ENCODE measurements around the gene FAM53B.
"Not testable (repeated sequence)": the region's sequence is repeated elsewhere in the genome, so short reads cannot be mapped to it uniquely, and the experiment has no call there.

FAM53B gene

DNA sequence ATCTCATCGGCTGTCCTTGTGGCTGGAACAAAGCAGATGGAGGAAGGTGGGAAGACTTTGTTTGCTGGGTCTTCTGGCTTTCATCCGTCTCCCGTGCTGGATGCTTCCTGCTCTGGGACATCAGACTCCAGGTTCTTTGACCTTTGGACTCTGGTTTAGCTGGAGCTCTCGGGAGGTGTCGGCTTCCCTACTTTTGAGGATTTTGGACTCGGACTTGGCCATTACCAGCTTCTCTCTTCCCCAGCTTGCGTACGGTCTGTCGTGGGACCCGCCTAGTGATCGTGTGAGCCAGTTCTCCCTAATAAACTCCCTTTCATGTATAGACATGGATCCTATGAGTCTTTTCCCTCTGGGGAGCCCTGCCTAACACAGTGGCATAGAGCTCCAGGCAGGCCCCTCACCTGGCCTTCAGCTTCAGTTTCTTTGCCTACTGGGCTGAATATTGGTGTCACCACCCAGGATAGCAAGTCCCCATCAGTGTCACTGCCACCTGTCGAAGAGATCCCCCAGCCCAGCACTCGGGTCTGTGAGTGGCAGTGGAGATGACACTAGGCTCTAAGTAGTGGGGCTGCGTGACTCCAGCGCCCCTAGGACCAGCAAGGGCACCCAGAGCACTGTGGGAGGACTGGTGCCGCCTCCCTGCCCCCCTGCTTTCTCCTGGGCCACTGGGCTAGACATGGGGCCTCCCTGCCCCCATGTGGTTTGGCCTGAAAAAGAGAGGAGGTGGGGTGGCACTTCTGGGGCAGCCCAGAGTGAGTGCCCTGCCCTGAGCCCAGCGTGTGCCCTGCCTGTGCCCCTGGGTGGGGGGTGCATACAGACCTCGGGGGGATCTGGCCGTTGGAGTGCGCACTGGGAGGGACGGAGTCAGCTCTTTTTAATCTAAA, 147.0 kb downstream of the FAM53B start:
- DNase-seq (ENCODE audit: low read depth): no peak

DNA sequence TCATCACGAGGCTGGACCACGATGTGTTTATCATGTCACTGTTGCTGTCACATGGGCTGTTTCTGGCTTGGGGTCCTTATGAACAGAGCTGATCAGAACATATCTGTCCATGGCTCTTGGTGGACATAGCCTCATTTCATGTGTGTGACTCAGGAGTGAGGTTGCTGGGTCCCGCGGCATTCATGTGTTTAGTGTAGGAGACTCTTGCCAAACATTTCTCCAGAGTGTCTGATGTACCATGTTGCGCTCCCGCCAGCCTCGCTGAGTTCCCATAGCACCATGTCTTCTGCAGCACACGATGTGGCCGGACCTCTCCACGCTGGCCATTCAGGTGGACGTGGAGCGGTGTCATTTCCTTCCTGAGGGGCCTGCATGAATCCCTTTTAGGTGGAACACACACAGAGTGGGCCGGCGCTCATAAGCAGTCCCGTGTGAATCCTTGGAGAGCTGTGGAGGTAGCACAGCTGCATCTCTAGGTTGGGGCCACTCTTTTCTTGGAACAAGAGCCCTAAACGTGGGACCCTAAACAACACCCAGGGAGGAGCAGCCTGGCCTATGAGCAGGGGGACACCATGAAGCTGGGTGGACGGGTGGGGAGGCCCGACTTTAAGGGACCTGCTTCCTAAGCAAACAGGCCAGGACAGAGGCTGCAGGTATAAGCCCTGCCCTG, 147.9 kb downstream of the FAM53B start:
- no peak for DNase-seq (ENCODE audit: low read depth)

DNA sequence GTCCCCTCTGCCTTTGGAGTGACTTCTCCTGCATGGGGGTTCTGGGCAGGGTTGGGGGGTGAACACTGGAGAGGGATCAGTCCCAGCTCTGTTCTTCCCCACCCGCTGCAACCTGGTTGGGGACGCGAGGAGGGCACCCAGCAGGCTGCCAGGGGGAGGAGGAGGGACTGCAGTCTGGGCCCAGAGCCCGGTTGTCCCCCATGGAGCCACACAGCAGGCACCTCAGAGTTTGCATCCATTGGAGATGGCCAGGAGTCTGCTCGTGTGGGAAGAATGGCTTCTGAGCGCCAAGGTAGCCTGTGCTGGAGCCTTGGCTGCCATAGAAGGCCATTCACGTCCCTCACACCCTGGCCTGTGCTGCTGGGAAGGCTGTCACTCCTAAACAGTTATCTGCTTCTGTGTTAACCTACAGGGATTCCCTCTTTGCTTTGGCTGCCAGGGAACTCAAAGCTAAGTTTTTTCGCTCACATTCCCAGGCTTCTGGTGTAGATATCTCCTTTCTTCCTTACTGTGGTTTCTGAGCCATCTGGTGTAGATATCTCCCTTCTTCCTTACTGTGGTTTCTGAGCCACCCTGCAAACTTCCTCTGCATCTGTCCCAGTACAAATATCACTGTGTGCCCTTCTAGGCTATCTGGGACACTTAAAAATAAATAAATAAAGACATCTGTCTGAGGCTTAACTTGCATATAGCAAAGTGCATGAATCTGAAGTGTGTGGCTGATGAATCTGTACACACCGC, 148.9 kb downstream of the FAM53B start:
- no peak for DNase-seq (ENCODE audit: low read depth)

DNA sequence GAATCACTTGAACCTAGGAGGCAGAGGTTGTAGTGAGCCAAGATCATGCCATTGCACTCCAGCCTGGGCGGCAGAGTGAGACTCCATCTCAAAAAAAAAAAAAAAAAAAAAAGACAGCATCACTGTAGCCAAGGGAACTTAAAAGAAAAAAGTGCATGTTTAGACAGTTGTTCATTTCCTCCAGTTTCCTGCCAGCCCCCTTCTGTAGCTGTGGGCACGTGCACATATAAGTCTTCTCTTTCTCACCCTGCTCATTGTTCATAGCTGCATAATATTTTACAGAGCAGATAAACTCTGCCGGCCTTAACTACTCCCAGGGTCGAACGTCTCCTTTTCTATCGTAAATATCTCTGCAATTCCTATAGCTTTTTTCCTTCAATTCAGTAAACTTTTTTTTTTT, 149.9 kb downstream of the FAM53B start:
- no peak for DNase-seq (ENCODE audit: low read depth)

DNA sequence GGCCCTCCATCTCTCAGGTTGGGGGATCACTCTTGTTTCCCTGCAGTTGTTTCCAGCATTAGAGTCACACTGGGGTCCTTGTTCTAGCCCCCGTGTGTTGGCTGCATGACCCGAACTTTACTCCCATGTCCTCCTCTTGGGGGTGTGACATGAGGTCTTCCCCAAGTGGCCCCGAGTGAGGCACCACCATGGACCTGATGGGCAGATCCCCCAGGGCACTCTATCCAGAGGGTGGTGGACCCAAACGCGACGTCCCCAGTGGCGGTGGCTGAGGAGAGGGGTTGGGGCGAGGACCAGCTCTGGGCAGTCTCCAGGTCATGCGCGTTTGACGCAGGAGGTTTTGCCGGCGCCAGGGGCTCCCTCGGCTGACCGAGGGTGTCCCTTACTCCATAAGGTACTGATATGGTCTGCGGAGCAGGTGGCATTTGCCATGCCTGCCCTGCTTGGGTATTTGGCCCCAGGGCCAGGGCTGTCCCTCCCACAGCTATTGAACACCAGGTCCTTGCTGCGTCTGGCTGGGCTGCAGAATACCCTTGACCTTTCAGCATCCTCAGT, 150.7 kb downstream of the FAM53B start:
- DNase-seq (ENCODE audit: low read depth): no peak

DNA sequence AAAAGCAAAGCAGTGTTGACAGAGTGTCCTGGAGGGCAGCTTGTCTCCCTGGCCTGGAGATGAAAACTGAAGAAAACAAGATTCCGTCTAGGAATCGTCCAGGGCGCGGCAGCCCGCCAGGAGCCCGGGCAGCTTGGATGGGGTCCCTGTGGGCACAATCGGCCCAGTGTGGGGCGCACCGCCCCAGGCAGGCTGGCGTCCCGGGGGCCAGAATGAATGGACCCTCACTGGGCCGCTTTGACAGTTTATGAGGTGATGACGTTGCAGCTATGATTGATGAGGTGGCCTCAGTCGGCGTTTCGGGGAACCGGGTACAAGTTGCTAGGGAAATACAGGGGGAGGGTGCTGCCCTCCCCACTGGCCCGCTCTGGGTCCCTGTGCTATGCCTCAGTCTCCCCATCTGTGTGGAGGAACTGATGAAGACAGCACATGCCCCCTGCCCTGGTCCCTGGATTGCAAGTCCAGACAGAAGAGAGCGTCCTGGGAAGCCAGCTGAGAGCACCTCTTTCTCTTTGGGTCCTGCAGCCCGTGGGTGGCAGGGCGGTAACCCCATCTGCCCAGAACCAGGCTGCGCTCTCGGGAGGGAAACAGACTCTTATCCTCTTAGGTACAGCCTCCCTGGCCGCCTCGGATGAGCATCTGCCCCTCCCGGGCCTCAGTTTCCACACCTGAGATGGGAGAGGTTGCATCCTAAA, 151.3 kb downstream of the FAM53B start:
- DNase-seq (ENCODE audit: low read depth): no peak

DNA sequence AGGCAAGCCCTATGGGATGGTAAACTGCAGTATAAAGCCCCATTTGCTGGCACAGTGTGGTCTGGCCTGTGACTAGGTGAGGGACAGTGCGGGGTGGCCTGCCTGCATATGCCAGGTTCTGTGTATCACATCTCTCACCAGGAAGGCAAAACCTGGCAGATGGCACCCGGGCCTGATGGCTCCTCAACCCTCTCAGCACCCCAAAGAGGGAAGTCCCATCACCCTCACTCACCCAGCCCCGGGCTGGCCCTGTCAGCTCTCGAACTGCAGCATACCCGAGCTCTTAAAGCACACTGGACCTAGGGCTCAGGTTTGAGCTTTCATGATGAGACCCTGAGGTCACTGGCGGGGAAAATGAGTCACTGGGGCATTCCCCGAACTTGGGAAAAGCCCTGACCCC, 152.1 kb downstream of the FAM53B start:
- no peak for DNase-seq (ENCODE audit: low read depth)

DNA sequence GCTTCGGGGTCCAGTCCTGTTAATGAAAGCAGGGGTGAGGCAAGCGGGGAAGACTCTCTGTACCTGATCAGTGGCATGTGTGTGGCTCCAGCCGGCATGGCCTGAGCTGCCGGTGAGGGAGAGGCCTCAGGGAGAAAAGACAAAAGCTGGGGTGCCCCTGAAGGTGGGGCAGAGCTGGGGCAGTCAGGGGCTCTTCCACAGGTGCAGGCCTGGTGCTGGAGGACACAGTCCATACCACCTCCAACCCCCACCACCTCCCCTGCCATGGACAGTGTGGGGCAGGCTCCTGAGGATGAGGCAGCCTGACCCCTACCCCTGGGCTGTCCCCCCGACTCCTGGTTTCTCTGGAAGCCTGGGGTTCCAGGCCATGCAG, 153.1 kb downstream of the FAM53B start:
- no peak for DNase-seq (ENCODE audit: low read depth)

DNA sequence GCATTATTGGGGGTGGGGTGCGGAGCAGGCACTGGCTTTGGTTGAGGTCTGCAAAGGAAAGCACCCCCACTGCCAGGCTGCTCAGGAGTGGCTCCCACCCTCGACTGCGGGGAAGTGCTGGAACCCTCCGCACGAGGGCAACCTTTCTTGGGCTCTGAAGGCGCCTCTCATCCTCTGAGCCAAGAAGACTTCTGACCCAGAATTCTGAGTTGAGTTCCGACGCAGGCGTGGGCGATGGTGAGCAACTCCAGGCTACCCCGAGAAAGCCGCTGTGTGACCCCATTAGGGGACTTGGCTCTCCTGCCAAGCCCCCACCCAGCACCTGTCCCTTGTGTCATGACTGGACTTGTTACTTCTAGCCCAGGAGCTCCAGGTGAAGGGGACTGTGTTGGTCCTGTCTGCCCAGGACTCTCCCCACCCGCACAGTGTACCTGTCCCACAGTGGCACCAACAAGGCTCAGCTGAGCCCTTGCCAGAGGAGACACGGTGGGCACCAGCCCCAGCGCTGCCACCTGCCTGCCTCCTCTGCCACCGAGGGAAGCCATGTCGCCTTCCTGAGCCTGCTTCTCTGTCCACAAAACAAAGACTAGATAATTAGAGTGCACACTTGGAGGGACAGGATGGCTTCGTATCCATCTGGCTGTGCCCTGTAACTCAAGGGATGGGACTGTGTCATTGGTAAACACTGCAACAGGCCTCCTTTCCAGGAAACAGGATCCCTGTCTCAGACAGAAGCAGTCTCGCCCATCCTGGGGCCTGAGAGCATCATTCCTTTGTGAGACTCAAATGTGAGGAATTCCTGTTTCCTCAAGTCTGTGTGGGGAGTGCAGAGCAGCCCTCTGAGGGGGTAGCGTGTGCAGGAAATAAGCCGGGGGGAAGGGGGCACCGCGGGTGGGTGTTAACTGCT, 153.7 kb downstream of the FAM53B start:
- DNase-seq (ENCODE audit: low read depth): no peak

DNA sequence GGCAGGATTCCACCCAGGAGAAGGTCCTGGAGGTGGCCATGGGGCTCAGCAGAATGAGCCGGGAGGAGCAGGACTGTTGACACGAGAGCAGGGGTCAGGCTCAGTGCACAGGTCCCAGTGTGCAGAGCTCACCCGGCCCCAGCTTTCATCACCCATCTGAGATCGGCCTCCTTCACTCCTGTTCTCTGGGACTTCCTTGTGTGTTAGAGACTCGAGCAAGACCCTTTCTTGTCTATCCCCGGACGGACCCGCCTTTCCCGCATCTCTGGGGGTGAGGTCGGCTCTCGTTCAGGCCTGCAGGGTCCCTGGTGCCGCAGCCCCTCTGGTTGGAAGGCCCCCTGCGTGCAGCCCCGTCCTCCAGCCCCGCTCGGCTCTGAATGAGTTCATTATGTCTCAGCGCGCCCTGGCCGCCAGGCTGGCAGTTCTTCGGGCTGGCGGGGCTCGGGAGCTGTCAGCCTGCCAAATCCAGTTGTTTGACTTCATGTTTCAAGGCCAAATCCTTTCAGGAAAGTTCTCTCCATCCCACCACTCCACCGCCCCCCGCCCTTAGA, 154.6 kb downstream of the FAM53B start:
- no peak for DNase-seq (ENCODE audit: low read depth)

DNA sequence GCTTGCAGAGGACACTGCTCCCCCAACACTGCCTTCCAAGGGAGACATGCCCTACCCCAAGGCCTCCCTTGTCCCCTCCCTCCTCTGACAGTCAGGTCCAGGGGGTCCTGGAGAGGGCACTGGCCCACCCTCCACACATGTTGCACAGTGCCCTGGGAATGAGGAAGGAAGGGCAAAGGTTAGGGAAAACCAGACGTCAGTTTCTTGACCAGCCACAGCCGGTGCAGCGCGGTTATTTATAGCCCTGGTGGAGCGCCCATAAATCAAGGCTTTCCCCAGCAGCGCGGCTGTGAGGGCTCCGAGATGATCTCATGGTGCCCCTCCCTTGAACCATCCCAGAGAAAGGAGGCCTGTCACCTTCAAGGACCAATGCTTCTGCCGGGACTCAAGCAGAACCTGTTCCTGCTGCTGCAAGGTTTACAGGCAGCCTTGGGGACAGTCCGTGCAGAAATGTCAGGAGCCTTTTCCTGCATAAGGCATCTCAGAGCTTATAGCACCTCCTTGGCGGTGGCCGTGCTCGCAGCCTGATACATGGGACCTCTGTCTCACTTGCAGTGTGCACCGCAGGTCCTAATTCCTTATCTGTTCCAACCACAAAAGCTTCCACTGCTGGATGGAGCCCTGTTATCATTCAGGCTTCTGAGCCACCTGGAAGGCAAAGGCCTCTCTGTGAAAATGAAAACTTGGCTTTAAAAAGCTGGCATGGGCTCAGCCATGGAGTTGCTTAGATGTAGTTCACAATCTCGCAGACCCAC, 155.3 kb downstream of the FAM53B start:
- no peak for DNase-seq (ENCODE audit: low read depth)

DNA sequence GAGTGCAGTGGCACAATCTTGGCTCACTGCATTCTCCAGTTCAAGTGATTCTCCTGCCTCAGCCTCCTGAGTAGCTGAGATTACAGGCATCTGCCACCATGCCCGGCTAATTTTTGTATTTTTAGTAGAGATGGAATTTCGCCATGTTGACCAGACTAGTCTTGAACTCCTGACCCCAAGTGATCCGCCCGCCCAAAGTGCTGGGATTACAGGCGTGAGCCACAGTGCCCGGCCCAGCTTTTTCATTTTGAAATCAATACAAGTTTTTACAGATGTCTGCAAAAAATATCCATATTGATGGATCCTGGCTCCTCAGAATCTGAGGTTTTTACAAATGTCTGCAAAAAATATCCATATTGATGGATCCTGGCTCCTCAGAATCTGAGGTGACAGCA, 155.8 kb downstream of the FAM53B start:
- not testable (repeated sequence) for DNase-seq (ENCODE audit: low read depth)

DNA sequence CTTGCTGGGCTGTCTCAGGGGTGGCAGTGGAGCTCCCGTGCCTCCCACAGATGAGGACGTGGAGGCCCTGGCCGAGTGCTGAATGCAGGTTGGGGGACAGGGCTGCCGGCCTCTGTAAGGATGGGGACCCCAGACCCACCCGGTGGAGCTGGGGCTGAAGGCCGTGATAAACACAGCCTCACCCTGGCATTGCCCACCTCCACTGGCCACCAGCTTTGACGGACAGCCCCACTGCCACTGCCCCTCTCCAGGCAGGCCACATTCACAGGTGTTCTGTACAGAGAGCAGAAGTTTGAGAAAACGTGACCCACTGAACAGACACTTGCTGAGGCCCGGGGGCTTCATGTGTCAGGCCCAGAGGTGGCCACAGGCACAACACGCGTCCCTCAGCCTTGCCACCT, 156.4 kb downstream of the FAM53B start:
- no peak for DNase-seq (ENCODE audit: low read depth)

DNA sequence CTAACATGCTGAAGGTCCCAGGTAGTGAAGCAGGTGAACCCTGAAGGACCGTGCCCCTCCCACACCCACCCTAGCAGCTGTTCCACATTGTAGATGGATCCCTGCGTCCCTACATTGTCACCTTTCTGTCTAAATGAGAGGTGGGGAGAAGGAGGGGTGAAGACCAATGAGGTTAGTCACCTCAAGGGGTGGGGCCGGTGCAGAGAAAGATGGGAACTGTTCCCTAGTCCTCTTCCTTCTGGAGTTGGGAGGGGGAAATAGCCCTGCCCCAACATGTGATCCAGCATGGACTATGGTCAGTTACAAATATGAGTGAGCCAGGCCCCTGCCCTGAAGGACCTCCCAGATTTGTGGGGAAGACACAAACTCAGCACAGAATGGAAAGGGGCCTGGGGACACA, 158.0 kb downstream of the FAM53B start:
- no peak for DNase-seq (ENCODE audit: low read depth)

DNA sequence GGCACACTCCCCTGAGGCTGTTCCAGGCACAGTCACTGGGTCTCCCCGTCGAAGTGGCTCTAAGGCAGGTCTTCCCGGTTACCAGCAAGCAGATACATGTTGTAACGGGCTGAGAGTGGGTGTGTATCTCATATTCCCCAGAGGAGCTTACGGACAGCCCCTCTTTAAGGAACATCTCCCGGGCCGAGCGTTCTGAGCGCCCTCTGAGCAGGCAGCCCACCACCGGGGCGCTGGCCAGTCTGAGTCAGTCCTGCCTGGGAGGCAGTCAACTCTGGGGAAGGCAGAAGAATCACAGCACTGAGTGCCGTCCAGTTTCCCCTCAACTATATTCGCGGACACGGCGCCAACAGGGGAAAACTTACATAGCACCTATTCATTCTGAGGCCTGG, 165.2 kb downstream of the FAM53B start:
- DNase-seq (ENCODE audit: low read depth): no peak

DNA sequence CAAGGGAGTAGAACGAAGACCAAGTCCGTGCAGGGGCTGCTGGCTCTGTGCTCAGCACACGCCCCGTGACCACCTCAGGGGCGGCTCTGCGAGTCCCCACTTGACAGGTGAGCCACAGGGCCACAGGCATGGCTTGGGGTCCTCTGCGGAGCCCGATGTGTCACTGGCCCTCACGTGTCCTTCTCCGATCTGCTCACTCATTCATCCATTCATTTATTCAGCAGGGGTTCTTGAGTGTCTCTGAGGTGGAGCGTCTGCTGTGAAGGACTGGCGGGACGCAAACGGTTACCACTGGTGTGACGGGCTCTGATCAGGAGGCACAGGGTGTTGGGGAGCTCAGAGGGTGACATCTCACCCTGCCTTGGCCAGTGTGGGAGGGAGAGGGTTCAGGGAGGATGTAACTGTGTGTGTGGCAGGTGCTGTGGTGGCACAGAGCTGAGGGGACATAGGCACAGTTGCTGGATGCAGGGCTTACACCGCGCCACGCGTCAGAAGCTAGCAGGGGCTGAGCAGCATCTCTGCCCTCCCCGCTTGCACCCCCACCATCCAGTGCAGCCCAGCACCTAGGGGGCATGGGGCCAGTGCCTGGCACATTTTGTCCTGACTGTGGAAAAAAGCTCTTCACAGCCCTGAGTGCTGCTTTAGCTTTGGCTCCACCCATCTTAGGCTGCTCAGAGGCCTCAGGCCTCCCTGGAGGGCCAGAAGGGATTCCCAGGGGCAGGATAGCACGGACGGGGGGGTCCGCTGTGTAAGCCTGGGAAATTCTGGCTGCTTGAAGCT, 165.8 kb downstream of the FAM53B start:
- no peak for DNase-seq (ENCODE audit: low read depth)

DNA sequence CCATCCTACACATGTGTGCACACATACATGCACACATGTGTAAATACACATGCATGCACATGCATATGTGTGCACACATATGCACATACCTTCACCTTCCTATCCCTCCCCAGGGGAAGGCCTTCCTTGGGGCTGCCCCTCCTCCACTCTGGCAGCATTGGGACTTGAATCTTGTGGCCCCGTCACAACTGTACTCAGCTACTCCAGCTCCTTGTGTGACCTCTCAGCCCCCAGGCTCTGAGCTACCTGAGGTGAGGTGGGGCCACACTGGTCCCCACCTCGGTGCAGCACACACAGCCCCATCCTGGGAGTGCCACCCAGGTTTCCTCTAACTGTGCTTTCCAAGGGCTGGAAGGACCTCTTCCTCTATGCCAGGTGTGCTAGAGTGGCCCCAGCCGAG, 166.5 kb downstream of the FAM53B start:
- no peak for DNase-seq (ENCODE audit: low read depth)

DNA sequence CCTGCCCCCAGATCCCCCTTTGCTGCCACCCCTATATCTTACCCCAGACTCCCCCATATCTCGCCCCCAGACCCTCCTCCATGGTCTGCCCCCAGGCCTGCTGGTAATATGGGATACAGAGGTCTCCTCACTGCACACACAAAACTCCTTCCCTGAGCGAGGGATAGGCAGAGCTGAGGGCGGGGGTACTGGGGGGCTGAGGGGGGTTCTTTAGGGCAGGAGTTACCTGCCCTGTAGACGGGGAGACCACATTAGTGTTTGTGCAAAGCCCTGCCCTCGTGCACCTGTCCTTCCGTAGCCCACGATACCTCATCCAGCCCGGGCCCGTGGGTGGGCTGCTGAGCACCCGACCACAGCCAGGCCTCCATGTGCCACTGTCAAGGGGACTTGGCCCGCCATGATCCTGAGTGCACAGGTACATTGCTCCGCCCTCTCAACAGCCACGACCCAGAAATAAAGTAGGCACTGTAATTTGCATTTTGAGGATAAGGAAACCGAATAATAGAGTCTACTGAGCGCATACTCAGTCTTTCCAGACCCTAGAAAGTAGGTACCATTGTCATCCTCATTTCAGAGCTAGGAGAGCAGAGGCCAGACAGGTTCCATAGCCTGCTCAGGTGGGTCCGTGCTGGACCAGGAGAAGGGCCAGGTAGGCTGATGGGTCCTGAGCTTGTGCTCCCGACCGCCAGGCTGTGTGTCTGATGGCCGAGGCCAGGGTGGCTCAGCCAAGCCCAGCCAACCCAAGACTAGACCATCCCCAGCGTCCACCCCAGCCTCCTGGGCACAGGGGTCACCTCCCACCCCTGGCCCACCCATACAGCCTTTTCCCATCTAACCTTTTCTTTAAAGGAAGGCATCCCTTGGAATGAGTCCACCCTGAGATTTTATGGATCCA, 167.4 kb downstream of the FAM53B start:
- no peak for DNase-seq (ENCODE audit: low read depth)

All from T follicular helper cell (primary cell).